Upper lobe of left lung (tissue), 6 donors: Measurements from ENCODE around the gene CCDC12. TPM values are rescaled to one million over a fixed set of nuclear protein-coding genes. Genes with fewer than 3 reads are reported as not detected.

ENCODE experiments used
- ATAC-seq, 2 donors: fragments of 200-7000 bp; cut with Tn5 transposase; one replicate each; pipeline ENCODE4 v1.9.1; 2022; ENCODE audit warnings: mild to moderate bottlenecking in 2 of 2, moderate library complexity in 2 of 2; ENCODE audit not compliant: low FRiP score in 2 of 2
- DNase-seq, 2 donors: peaks; one replicate each; pipeline ENCODE4 v3.0.0-alpha.2; 2019 to 2020
- H3K27ac ChIP-seq, 4 donors: fragments of 200-600 bp; sonication (generic); one replicate each; pipeline ENCODE4 v1.5.1; 2016 to 2019
- H3K27me3 ChIP-seq, 4 donors: fragments of 200-600 bp; sonication (generic); one replicate each; pipeline ENCODE4 v1.5.1; 2017 to 2019
- H3K36me3 ChIP-seq, 4 donors: fragments of 200-600 bp; sonication (generic); one replicate each; pipeline ENCODE4 v1.5.1; 2016 to 2019
- H3K4me1 ChIP-seq, 4 donors: fragments of 200-600 bp; sonication (generic); one replicate each; pipeline ENCODE4 v1.5.1; 2018 to 2019
- H3K4me3 ChIP-seq, 4 donors: fragments of 200-600 bp; sonication (generic); one replicate each; pipeline ENCODE4 v1.5.1; 2017 to 2019; ENCODE audit warnings: mild to moderate bottlenecking in 2 of 4, moderate library complexity in 1 of 4
- H3K9me3 ChIP-seq, 4 donors: fragments of 200-600 bp; sonication (generic); one replicate each; pipeline ENCODE4 v1.5.1; 2018 to 2019
- CTCF ChIP-seq, 6 experiments: fragments of 450-650 bp in 4 of 6; fragments of 200-600 bp in 2 of 6; sonication (generic) in 2 of 6; IDR thresholded peaks; one replicate each; pipeline ENCODE4 v1.5.1; 2016 to 2019; ENCODE audit warnings: antibody characterized with exemption in 6 of 6
- EP300 ChIP-seq, 4 donors: sonication (generic); formaldehyde crosslinking; IDR thresholded peaks; one replicate each; pipeline ENCODE4 v1.5.1; 2017; ENCODE audit warnings: antibody characterized with exemption in 4 of 4, control low read depth in 2 of 4
- POLR2A ChIP-seq, 4 donors: fragments of 450-650 bp; IDR thresholded peaks; one replicate each; pipeline ENCODE4 v1.5.1; 2016 to 2017; ENCODE audit warnings: antibody characterized with exemption in 4 of 4, mild to moderate bottlenecking in 2 of 4
- POLR2AphosphoS5 ChIP-seq, 2 donors: sonication (generic); formaldehyde crosslinking; IDR thresholded peaks; one replicate each; pipeline ENCODE4 v1.5.1; 2017; ENCODE audit warnings: antibody characterized with exemption in 2 of 2
- WGBS, 2 donors: methylation state at CpG; one replicate each; pipeline ENCODE4 v1.1.5; 2017 to 2018; 5-methylcytosine and 5-hydroxymethylcytosine counted together
- total RNA-seq, 6 donors: library from RNA; depleted of rRNA in 4 of 6; stranded (reverse); fragments of >200 nt in 4 of 6; gene quantifications; one replicate each; pipeline versions ENCODE4 v1.1.0 to v1.2.1, GENCODE V29; 2016 to 2021
- donor health status: DM: no; HTN: no; CAD: no; lungs with moderate emphysema.
- donor health status: DM: no; HTN: yes; CAD: no; lungs with severe emphysema.

CCDC12 gene
- total RNA-seq, 6 donors from 2014 or later = 42.3 to 93.2 (median 69.8) TPM

- WGBS, 2 donors = 55 to 70% methylated on average over 8 of the region's 8 CpGs
- Histone ChIP-seq H3K4me3 (no peak overlapping the region), H3K36me3 (no peaks in the 10 kb centered on the region), H3K27me3 (no peaks in the 10 kb centered on the region), H3K9me3 (no peaks in the 10 kb centered on the region), H3K27ac (peak overlapping the region; percentile 31 to 59 (median 53)), H3K4me1 (peaks cover 79 to 84% (median 83%) of the 10 kb centered on the region in 4 donors)
- no peak for TF ChIP-seq EP300 (IDR thresholded peaks at IDR 0.05)
- no peak for TF ChIP-seq POLR2A (IDR thresholded peaks at IDR 0.05)
- no peak for TF ChIP-seq CTCF (IDR thresholded peaks at IDR 0.05)
- peak in 1 of 2 donors; percentile 18 for TF ChIP-seq POLR2AphosphoS5 (IDR thresholded peaks at IDR 0.05)
- DNase-seq (no peak), ATAC-seq (peak in 1 of 2 donors; percentile 40)
These were observed 23.1 kb downstream of the CCDC12 start for GRCh38 chr3:46953234-46954010.

GRCh38 chr3:46952813-46953212, 23.7 kb downstream of the CCDC12 start:
- ATAC-seq = no peak
- H3K27ac ChIP-seq = peak overlapping the region in 1 of 4 donors; percentile 48
- no peak for DNase-seq
- H3K27me3 ChIP-seq = no peaks in the 10 kb centered on the region
- no peaks in the 10 kb centered on the region for H3K36me3 ChIP-seq
- H3K4me1 ChIP-seq = peaks cover 84 to 89% (median 88%) of the 10 kb centered on the region in 4 donors
- no peaks in the 10 kb centered on the region for H3K9me3 ChIP-seq
- WGBS, 2 donors = 80 to 93% methylated on average over 2 of the region's 2 CpGs
- TF ChIP-seq CTCF (IDR thresholded peaks at IDR 0.05) (no peak), POLR2AphosphoS5 (IDR thresholded peaks at IDR 0.05) (no peak), POLR2A (IDR thresholded peaks at IDR 0.05) (no peak), EP300 (IDR thresholded peaks at IDR 0.05) (no peak)
- no peak overlapping the region for H3K4me3 ChIP-seq

GRCh38 chr3:46950650-46951241, 25.8 kb downstream of the CCDC12 start:
- H3K4me1 ChIP-seq = peaks cover 84 to 94% (median 88%) of the 10 kb centered on the region in 4 donors
- no peaks in the 10 kb centered on the region for H3K9me3 ChIP-seq
- H3K4me3 ChIP-seq = no peak overlapping the region
- TF ChIP-seq CTCF (IDR thresholded peaks at IDR 0.05) (no peak), POLR2AphosphoS5 (IDR thresholded peaks at IDR 0.05) (no peak), POLR2A (IDR thresholded peaks at IDR 0.05) (no peak), EP300 (IDR thresholded peaks at IDR 0.05) (no peak)
- no peaks in the 10 kb centered on the region for H3K36me3 ChIP-seq
- no peaks in the 10 kb centered on the region for H3K27me3 ChIP-seq
- no peak for DNase-seq
- H3K27ac ChIP-seq = peak overlapping the region in 2 of 4 donors; percentile 79 to 89
- WGBS, 2 donors = 77 to 82% methylated on average over 7 of the region's 7 CpGs
- ATAC-seq = no peak

GRCh38 chr3:46950177-46950576, 26.4 kb downstream of the CCDC12 start:
- no peaks in the 10 kb centered on the region for H3K36me3 ChIP-seq
- TF ChIP-seq POLR2A (IDR thresholded peaks at IDR 0.05) (no peak), EP300 (IDR thresholded peaks at IDR 0.05) (no peak), POLR2AphosphoS5 (IDR thresholded peaks at IDR 0.05) (no peak), CTCF (IDR thresholded peaks at IDR 0.05) (no peak)
- ATAC-seq (no peak), DNase-seq (no peak)
- no peaks in the 10 kb centered on the region for H3K27me3 ChIP-seq
- 96 to 97% methylated on average over 2 of the region's 2 CpGs for WGBS, 2 donors
- H3K4me1 ChIP-seq = peaks cover 83 to 89% (median 86%) of the 10 kb centered on the region in 4 donors
- H3K27ac ChIP-seq = peak overlapping the region in 2 of 4 donors; percentile 79 to 89
- no peaks in the 10 kb centered on the region for H3K9me3 ChIP-seq
- no peak overlapping the region for H3K4me3 ChIP-seq
